ENCODE measurements around the gene SNN. TPM values are rescaled to one million over a fixed set of nuclear protein-coding genes. Genes with fewer than 3 reads are reported as not detected.

Gene SNN
- total and polyA plus RNA-seq, 9 of the 15 experiments (the other 6 are each of a cell fraction or from before 2014, with no cell fraction given): 0.07 to 2.9 (median 1.9) TPM

GRCh38 chr16:11707679-11708197 lies 39.5 kb downstream of the SNN start:
- Histone ChIP-seq H3K27ac (ENCODE audit: extremely low read depth, low read depth, low read length) (no peak overlapping the region), H3K27me3 (ENCODE audit: control insufficient read depth in 2 of 2, insufficient read depth in 2 of 2, low read length in 2 of 2) (no peaks in the 10 kb centered on the region), H4K20me1 (replicated peaks; ENCODE audit: control insufficient read depth, insufficient read depth, low read length) (0 out of 2 replicates have a peak, but pooled peaks cover 8% of the 10 kb centered on the region), H3K9ac (ENCODE audit: insufficient read depth in 1 of 2, low read depth in 2 of 2, low read length in 2 of 2) (no peak overlapping the region), H3K4me1 (replicated peaks in 1 of 2; ENCODE audit: control insufficient read depth in 2 of 2, insufficient read depth in 2 of 2, low read length in 2 of 2) (peaks cover 5 to 12% of the 10 kb centered on the region in 2 experiments; a peak in 4 of 5 replicates), H3K9me1 (ENCODE audit: control insufficient read depth, insufficient read depth, low read length) (no peaks in the 10 kb centered on the region), H3K9me3 (replicated peaks; ENCODE audit: control insufficient read depth, insufficient read depth, low read depth, low read length) (no peaks in the 10 kb centered on the region), H2AFZ (ENCODE audit: low read depth, low read length) (no peak overlapping the region), H3K4me3 (no peak overlapping the region), H3K79me2 (ENCODE audit: control insufficient read depth, insufficient read depth, low read length) (peaks cover 10% of the 10 kb centered on the region; the same call in 1 of the 3 replicates), H3K36me3 (ENCODE audit: control insufficient read depth, insufficient read depth, low read length) (peaks cover 58% of the 10 kb centered on the region; the same call in 2 of the 3 replicates), H3K4me2 (ENCODE audit: insufficient read depth, low read length) (no peak overlapping the region)
- no TSS peak for BruUV-seq (replicated peaks)
- POLR2A ChIA-PET: interaction anchor here (0.5 to 1.6 kb wide), 7 partner anchors 11 to 161 kb away, joined by 3 to 7 read pairs (median 3); partner anchors contain the start of gene TXNDC11
- in situ Hi-C loops (cut with MboI): no loop called here
- FAIRE-seq (no peak), ATAC-seq (no peak), DNase-seq (ENCODE audit: extremely low read depth in 1 of 4, low spot score in 3 of 4) (no peak)
- intact Hi-C loops (cut with micrococcal nuclease): no loop called here
- 96% methylated on average over 4 of the region's 4 CpGs for WGBS (ENCODE audit: insufficient coverage, low coverage, missing lambda C conversion rate)
- CTCF ChIA-PET (ENCODE audit: low intra/inter-chr PET ratio): no interaction called here
- TF ChIP-seq RBM25 (IDR thresholded peaks at IDR 0.05; ENCODE audit: low read depth, low read length, severe bottlenecking) (peak; percentile 57), EP300 (IDR thresholded peaks at IDR 0.05; ENCODE audit: low read length) (no peak), ZNF121 (CRISPR knock-in tag; conservative IDR thresholded peaks at IDR 0.05) (peak; percentile 78)

DNA sequence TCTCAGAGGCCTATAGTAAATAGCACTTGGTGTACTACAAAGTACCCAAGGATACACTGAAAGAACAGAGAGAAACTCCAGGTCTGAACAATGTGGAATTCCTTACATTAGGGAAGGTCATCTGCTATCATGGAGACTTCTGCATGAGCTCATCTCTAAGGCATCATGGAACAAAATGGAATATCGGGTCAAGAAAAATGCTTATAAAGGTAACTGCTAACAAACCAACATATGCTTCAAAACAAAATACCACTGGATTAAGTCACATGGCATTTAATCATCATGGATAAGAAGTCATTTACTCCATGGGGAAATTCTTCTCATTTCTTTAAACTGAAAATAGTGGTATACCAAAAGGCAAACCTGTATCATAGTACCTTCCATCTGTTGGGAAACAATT lies 40.2 kb downstream of the SNN start:
- Histone ChIP-seq H3K36me3 (ENCODE audit: control insufficient read depth, insufficient read depth, low read length) (peaks cover 52% of the 10 kb centered on the region; the same call in 2 of the 3 replicates), H4K20me1 (replicated peaks; ENCODE audit: control insufficient read depth, insufficient read depth, low read length) (0 out of 2 replicates have a peak, but pooled peaks cover 8% of the 10 kb centered on the region), H3K9me1 (ENCODE audit: control insufficient read depth, insufficient read depth, low read length) (no peaks in the 10 kb centered on the region), H3K4me3 (no peak overlapping the region), H3K4me2 (ENCODE audit: insufficient read depth, low read length) (no peak overlapping the region), H3K9me3 (replicated peaks; ENCODE audit: control insufficient read depth, insufficient read depth, low read depth, low read length) (no peaks in the 10 kb centered on the region), H3K4me1 (replicated peaks in 1 of 2; ENCODE audit: control insufficient read depth in 2 of 2, insufficient read depth in 2 of 2, low read length in 2 of 2) (peaks cover 5 to 12% of the 10 kb centered on the region in 2 experiments; a peak in 4 of 5 replicates), H3K9ac (ENCODE audit: insufficient read depth in 1 of 2, low read depth in 2 of 2, low read length in 2 of 2) (no peak overlapping the region), H3K27me3 (ENCODE audit: control insufficient read depth in 2 of 2, insufficient read depth in 2 of 2, low read length in 2 of 2) (no peaks in the 10 kb centered on the region), H2AFZ (ENCODE audit: low read depth, low read length) (no peak overlapping the region), H3K79me2 (ENCODE audit: control insufficient read depth, insufficient read depth, low read length) (peaks cover 10% of the 10 kb centered on the region; the same call in 1 of the 3 replicates), H3K27ac (ENCODE audit: extremely low read depth, low read depth, low read length) (no peak overlapping the region)
- no peak for FAIRE-seq
- in situ Hi-C loops (cut with MboI): no loop called here
- intact Hi-C loops (cut with micrococcal nuclease): no loop called here
- ChIA-PET POLR2A (interaction anchor here (0.5 to 1.6 kb wide), 5 partner anchors 14 to 161 kb away, joined by 3 to 5 read pairs (median 3); partner anchors contain the start of gene TXNDC11), CTCF (ENCODE audit: low intra/inter-chr PET ratio) (no interaction called here)
- no peak for ATAC-seq
- DNase-seq (ENCODE audit: extremely low read depth in 1 of 4, low spot score in 3 of 4): no peak
- WGBS (ENCODE audit: insufficient coverage, low coverage, missing lambda C conversion rate): 92% methylated on average over 1 of the region's 1 CpG
- no TSS peak for BruUV-seq (replicated peaks)
- TF ChIP-seq RREB1 (CRISPR knock-in tag; IDR thresholded peaks at IDR 0.05) (no peak), ZFP30 (CRISPR knock-in tag; IDR thresholded peaks at IDR 0.05; ENCODE audit: borderline replicate concordance) (no peak)

Measured in K562 (cell line).